Parathyroid adenoma (tissue), 2 donors: Measurements from ENCODE around the gene SCFD2.
"Not testable (repeated sequence)": the region's sequence is repeated elsewhere in the genome, so short reads cannot be mapped to it uniquely, and the experiment has no call there.

Source experiments
- H2AFZ ChIP-seq: fragments of 300-600 bp; sonication (generic); one replicate; pipeline ENCODE4 v1.7.0; 2017; ENCODE audit warnings: antibody characterized with exemption, mild to moderate bottlenecking
- H3K27ac ChIP-seq: fragments of 300-600 bp; sonication (generic); one replicate; pipeline ENCODE4 v1.7.0; 2017
- H3K27me3 ChIP-seq: fragments of 300-600 bp; sonication (generic); one replicate; pipeline ENCODE4 v1.7.0; 2017; ENCODE audit warnings: low read length; ENCODE audit not compliant: control insufficient read depth, insufficient read depth
- H3K36me3 ChIP-seq: fragments of 300-600 bp; sonication (generic); one replicate; pipeline ENCODE4 v1.7.0; 2017; ENCODE audit warnings: low read length; ENCODE audit not compliant: control insufficient read depth, insufficient read depth
- H3K4me1 ChIP-seq: fragments of 300-600 bp; sonication (generic); one replicate; pipeline ENCODE4 v1.7.0; 2017; ENCODE audit warnings: control low read depth
- H3K4me2 ChIP-seq: fragments of 300-600 bp; sonication (generic); one replicate; pipeline ENCODE4 v1.7.0; 2017; ENCODE audit warnings: low read length
- H3K4me3 ChIP-seq: fragments of 300-600 bp; sonication (generic); one replicate; pipeline ENCODE4 v1.7.0; 2017; ENCODE audit warnings: low read depth, low read length
- H3K79me2 ChIP-seq: fragments of 300-600 bp; sonication (generic); one replicate; pipeline ENCODE4 v1.7.0; 2017; ENCODE audit warnings: control low read depth
- H3K9ac ChIP-seq: fragments of 300-600 bp; sonication (generic); one replicate; pipeline ENCODE4 v1.7.0; 2017; ENCODE audit warnings: mild to moderate bottlenecking
- H3K9me3 ChIP-seq: fragments of 300-600 bp; sonication (generic); one replicate; pipeline ENCODE4 v1.7.0; 2017; ENCODE audit warnings: low read length; ENCODE audit not compliant: control insufficient read depth
- TF ChIP-seq, protein P1 (sequence below): fragments of 300-600 bp; sonication (generic); IDR thresholded peaks from one replicate; pipeline ENCODE4 v1.7.0; 2017; ENCODE audit warnings: antibody characterized with exemption, mild to moderate bottlenecking
- donor health status: primary hyperparathyroidism.

The SCFD2 gene

DNA sequence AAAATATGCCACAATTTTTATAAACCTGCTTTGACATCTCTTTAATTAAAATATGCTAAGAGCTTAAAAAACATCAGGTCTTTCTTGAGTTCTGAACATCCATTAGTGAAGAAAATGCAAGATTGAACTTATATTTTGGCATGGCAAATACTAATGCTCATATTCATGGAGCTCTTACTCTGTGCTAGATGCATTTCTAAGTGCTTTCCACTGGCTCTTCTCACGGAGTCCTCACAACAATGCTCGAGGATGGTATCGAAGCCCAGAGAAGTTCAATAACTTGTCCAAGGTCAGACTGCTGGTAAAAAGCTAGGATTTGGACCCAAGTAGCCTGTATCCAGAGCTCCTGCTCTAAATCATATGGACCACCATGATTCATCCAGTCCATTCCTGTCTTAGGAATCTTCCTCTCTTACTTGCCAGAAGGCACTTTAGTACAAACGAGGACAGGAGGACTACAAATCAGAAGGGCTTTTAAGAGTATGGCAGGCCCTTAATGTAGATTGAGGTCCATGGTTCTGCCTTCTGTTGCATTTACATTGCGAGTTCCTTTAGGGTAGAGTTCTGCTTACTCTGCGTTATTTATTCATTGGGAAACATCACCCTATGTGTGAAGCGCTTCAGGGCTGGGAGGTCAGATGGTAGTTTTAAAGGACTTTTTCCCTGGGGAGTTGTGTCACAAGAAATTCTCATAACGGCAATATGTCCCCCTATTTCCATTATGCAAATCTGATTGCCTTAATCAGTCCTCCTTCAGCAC, 304.6 kb downstream of the SCFD2 start:
- no peak overlapping the region for H2AFZ ChIP-seq
- TF ChIP-seq, protein P1, sequence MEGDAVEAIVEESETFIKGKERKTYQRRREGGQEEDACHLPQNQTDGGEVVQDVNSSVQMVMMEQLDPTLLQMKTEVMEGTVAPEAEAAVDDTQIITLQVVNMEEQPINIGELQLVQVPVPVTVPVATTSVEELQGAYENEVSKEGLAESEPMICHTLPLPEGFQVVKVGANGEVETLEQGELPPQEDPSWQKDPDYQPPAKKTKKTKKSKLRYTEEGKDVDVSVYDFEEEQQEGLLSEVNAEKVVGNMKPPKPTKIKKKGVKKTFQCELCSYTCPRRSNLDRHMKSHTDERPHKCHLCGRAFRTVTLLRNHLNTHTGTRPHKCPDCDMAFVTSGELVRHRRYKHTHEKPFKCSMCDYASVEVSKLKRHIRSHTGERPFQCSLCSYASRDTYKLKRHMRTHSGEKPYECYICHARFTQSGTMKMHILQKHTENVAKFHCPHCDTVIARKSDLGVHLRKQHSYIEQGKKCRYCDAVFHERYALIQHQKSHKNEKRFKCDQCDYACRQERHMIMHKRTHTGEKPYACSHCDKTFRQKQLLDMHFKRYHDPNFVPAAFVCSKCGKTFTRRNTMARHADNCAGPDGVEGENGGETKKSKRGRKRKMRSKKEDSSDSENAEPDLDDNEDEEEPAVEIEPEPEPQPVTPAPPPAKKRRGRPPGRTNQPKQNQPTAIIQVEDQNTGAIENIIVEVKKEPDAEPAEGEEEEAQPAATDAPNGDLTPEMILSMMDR = no peak
- no peak overlapping the region for H3K9ac ChIP-seq
- no peaks in the 10 kb centered on the region for H3K36me3 ChIP-seq
- H3K4me3 ChIP-seq = no peak overlapping the region
- no peaks in the 10 kb centered on the region for H3K9me3 ChIP-seq
- H3K4me1 ChIP-seq = no peaks in the 10 kb centered on the region
- no peak overlapping the region for H3K27ac ChIP-seq
- no peaks in the 10 kb centered on the region for H3K27me3 ChIP-seq
- H3K4me2 ChIP-seq = no peak overlapping the region
- H3K79me2 ChIP-seq = no peaks in the 10 kb centered on the region

DNA sequence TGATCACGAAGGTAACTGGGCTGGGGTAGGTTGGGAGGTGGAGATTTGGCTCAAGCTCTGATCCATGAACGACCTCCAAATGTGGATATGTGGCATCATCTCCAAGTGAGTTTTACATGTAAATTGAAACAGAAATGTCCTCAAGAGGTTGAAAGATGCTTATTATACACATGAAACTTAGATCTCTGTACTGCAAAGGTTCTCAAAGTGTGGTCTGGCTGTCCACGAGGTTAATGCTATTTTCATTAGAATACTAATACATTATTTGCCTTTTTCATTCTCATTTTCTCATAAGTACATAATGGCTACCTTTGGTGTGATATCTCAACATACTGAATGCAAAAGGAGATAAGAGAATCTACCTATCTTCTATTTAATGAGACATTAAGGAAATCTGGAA, 305.6 kb downstream of the SCFD2 start:
- no peak overlapping the region for H3K27ac ChIP-seq
- H3K27me3 ChIP-seq = no peaks in the 10 kb centered on the region
- TF ChIP-seq, protein P1 = no peak

DNA sequence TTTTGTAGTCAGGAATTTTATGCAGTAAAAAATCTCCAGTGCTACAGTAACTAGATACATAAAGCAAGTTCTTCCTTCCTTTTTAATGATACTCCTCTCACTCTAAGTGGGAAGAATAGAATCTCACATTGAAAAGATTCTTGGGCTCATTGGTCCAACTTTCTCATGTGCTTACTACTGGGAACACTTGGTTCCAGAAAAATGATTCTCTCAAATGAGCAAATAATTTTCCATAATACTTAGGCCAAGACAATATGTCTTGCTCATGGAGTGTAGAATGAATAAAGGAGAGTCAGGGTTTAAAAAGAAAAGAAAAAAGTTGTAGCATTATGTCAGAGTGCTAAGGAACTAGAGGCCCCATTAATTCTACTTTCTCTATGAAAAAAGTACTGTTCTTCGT, 306.0 kb downstream of the SCFD2 start:
- Histone ChIP-seq H3K27me3 (no peaks in the 10 kb centered on the region), H3K79me2 (no peaks in the 10 kb centered on the region), H3K9ac (no peak overlapping the region), H3K4me3 (no peak overlapping the region), H2AFZ (no peak overlapping the region), H3K9me3 (no peaks in the 10 kb centered on the region), H3K36me3 (no peaks in the 10 kb centered on the region), H3K27ac (no peak overlapping the region), H3K4me2 (no peak overlapping the region), H3K4me1 (no peaks in the 10 kb centered on the region)
- TF ChIP-seq, protein P1 = no peak

More for the DNA sequence above, 305.6 kb downstream of the SCFD2 start:
- H3K36me3 ChIP-seq = no peaks in the 10 kb centered on the region
- no peaks in the 10 kb centered on the region for H3K9me3 ChIP-seq
- H3K79me2 ChIP-seq = no peaks in the 10 kb centered on the region
- no peak overlapping the region for H2AFZ ChIP-seq
- H3K4me1 ChIP-seq = no peaks in the 10 kb centered on the region
- H3K4me2 ChIP-seq = no peak overlapping the region
- no peak overlapping the region for H3K9ac ChIP-seq
- no peak overlapping the region for H3K4me3 ChIP-seq

DNA sequence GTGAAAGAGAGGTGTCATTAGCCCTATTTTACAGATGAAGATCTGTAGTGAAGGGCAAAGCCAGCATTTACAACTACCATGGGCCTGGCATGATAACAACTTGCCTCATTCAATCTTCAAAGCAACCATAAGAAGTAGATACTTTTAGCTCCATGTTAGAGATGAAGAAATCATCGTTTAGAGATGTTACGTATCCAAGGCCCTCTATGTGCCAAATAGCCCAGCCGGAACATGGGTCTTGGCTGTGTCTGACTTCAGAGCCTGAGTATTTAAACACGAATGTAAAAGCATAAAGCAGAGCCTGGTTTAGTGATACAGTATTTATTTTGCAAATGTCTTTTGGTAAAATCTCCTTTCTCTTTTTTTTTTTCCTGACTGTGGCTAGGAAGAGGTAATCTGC, 306.6 kb downstream of the SCFD2 start:
- Histone ChIP-seq H3K4me2 (no peak overlapping the region), H3K4me3 (no peak overlapping the region), H3K79me2 (no peaks in the 10 kb centered on the region), H3K9me3 (no peaks in the 10 kb centered on the region), H2AFZ (no peak overlapping the region), H3K27ac (no peak overlapping the region), H3K27me3 (no peaks in the 10 kb centered on the region), H3K4me1 (no peaks in the 10 kb centered on the region), H3K9ac (no peak overlapping the region), H3K36me3 (no peaks in the 10 kb centered on the region)
- TF ChIP-seq, protein P1 = no peak

DNA sequence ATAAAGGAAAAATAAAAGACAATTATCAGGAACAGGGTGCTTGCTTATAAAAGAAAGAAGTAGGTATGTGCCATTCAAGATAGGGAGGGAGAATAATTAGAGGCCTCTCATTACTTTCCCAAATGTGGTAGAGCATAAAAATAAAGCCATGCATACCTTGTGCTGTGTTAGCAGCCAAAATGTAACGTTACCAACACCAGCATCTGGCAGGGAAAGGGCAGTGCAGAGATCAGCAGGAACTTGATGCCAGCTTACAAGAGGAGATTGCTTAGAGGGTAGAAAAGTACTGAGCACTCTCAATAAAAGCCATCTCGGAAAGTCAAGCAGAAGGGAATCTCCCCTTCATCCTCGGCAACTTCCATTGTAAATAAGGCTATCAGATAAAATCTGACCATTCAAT, 308.2 kb downstream of the SCFD2 start:
- Histone ChIP-seq H3K9me3 (no peaks in the 10 kb centered on the region), H3K9ac (no peak overlapping the region), H3K79me2 (no peaks in the 10 kb centered on the region), H3K36me3 (no peaks in the 10 kb centered on the region), H2AFZ (no peak overlapping the region), H3K27me3 (no peaks in the 10 kb centered on the region), H3K4me3 (no peak overlapping the region), H3K27ac (no peak overlapping the region), H3K4me1 (no peaks in the 10 kb centered on the region), H3K4me2 (no peak overlapping the region)
- TF ChIP-seq, protein P1 = no peak

DNA sequence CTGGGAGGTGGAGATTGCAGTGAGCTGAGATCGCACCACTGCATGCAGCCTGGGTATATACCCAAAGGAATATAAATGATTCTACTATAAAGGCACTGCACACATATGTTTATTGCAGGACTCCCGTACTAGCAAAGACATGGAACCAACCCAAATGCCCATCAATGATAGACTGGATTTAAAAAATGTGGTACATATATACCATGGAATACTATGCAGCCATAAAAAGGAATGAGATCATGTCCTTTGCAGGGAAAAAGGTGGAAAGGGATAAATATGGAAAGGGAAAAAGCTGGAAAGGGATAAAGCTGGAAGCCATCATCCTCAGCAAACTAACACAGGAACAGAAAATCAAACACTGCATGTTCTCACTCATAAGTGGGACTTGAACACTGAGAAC, 308.8 kb downstream of the SCFD2 start:
- H2AFZ ChIP-seq, H3K79me2 ChIP-seq, H3K9me3 ChIP-seq, H3K27ac ChIP-seq, H3K9ac ChIP-seq, H3K27me3 ChIP-seq, H3K4me3 ChIP-seq, H3K4me1 ChIP-seq, H3K36me3 ChIP-seq, H3K4me2 ChIP-seq: not testable (repeated sequence)
